Nephron progenitor cell (in vitro differentiated cells): ENCODE data around the gene KCNT1.

Experiments used
- DNase-seq: peaks from one replicate; pipeline ENCODE4 v3.0.0; 2021
- H3K27ac Mint-ChIP-seq: 2 replicates; pipeline ENCODE4 v1.8.0; 2021; ENCODE audit warnings: mild to moderate bottlenecking, moderate library complexity, mixed read lengths
- H3K27me3 Mint-ChIP-seq: 2 replicates; pipeline ENCODE4 v1.8.0; 2021; ENCODE audit warnings: mild to moderate bottlenecking, low read depth, mixed read lengths; ENCODE audit not compliant: poor library complexity
- H3K36me3 Mint-ChIP-seq: 2 replicates; pipeline ENCODE4 v1.8.0; 2021; ENCODE audit warnings: low read depth, mixed read lengths
- H3K4me1 Mint-ChIP-seq: 2 replicates; pipeline ENCODE4 v1.8.0; 2021; ENCODE audit warnings: mixed read lengths
- H3K4me3 Mint-ChIP-seq: 2 replicates; pipeline ENCODE4 v1.8.0; 2021; ENCODE audit warnings: mild to moderate bottlenecking, moderate library complexity, mixed read lengths
- H3K9me3 Mint-ChIP-seq: 2 replicates; pipeline ENCODE4 v1.8.0; 2021; ENCODE audit warnings: mild to moderate bottlenecking, moderate library complexity, mixed read lengths
- CTCF ChIP-seq: fragments of 200-600 bp; sonication (generic); IDR thresholded peaks from 2 replicates; pipeline ENCODE4 v1.5.0; 2021; ENCODE audit warnings: antibody characterized with exemption

The KCNT1 gene

GRCh38 chr9:135827866-135828580 is 126.0 kb downstream of the KCNT1 start:
- H3K27me3 Mint-ChIP-seq = no peaks in the 10 kb centered on the region
- H3K4me3 Mint-ChIP-seq = no peak overlapping the region
- peaks cover 77% of the 10 kb centered on the region for H3K36me3 Mint-ChIP-seq
- DNase-seq = no peak
- H3K27ac Mint-ChIP-seq = peak overlapping the region; percentile 85
- H3K4me1 Mint-ChIP-seq = no peaks in the 10 kb centered on the region
- TF ChIP-seq CTCF = no peak
- H3K9me3 Mint-ChIP-seq = peaks cover 30% of the 10 kb centered on the region

- no peak overlapping the region for H3K4me3 Mint-ChIP-seq
- TF ChIP-seq CTCF = no peak
- H3K36me3 Mint-ChIP-seq = peaks cover 77% of the 10 kb centered on the region
- H3K27me3 Mint-ChIP-seq = no peaks in the 10 kb centered on the region
- DNase-seq = no peak
- H3K27ac Mint-ChIP-seq = no peak overlapping the region
- H3K9me3 Mint-ChIP-seq = peaks cover 30% of the 10 kb centered on the region
- no peaks in the 10 kb centered on the region for H3K4me1 Mint-ChIP-seq
These were observed 126.7 kb downstream of the KCNT1 start for GRCh38 chr9:135828656-135829055.

- Mint-ChIP-seq H3K27ac (peak overlapping the region; percentile 50), H3K4me3 (no peak overlapping the region), H3K36me3 (peaks cover 87% of the 10 kb centered on the region), H3K4me1 (no peaks in the 10 kb centered on the region), H3K9me3 (peaks cover 30% of the 10 kb centered on the region), H3K27me3 (no peaks in the 10 kb centered on the region)
- DNase-seq = no peak
- TF ChIP-seq CTCF = no peak
These were observed 128.5 kb downstream of the KCNT1 start for GRCh38 chr9:135830496-135830895.

- H3K36me3 Mint-ChIP-seq = peaks cover 62% of the 10 kb centered on the region
- no peak overlapping the region for H3K27ac Mint-ChIP-seq
These were observed 131.9 kb downstream of the KCNT1 start for GRCh38 chr9:135833864-135834263.

GRCh38 chr9:135835131-135835530 is 133.1 kb downstream of the KCNT1 start:
- H3K4me1 Mint-ChIP-seq = no peaks in the 10 kb centered on the region
- no peak for TF ChIP-seq CTCF
- H3K4me3 Mint-ChIP-seq = no peak overlapping the region
- H3K27me3 Mint-ChIP-seq = no peaks in the 10 kb centered on the region
- H3K9me3 Mint-ChIP-seq = peaks cover 11% of the 10 kb centered on the region
- H3K36me3 Mint-ChIP-seq = peaks cover 51% of the 10 kb centered on the region
- H3K27ac Mint-ChIP-seq = no peak overlapping the region
- DNase-seq = no peak

More at GRCh38 chr9:135833864-135834263, 131.9 kb downstream of the KCNT1 start:
- Mint-ChIP-seq H3K27me3 (no peaks in the 10 kb centered on the region), H3K4me3 (no peak overlapping the region), H3K4me1 (no peaks in the 10 kb centered on the region), H3K9me3 (peaks cover 21% of the 10 kb centered on the region)
- DNase-seq = no peak
- TF ChIP-seq CTCF = no peak

- Mint-ChIP-seq H3K9me3 (peaks cover 23% of the 10 kb centered on the region), H3K27me3 (peaks cover 2% of the 10 kb centered on the region), H3K4me3 (no peak overlapping the region), H3K4me1 (peaks cover 6% of the 10 kb centered on the region), H3K36me3 (peaks cover 40% of the 10 kb centered on the region), H3K27ac (no peak overlapping the region)
- no peak for DNase-seq
- no peak for TF ChIP-seq CTCF
These were observed 137.5 kb downstream of the KCNT1 start for GRCh38 chr9:135839516-135839915.
